MM.1S (cell line): ENCODE data around the gene NME5.
A peak's percentile ranks its signal among the peaks of the same experiment; 100 is the strongest.

Experiments
- DNase-seq: peaks from one replicate; pipeline ENCODE4 v3.0.0-alpha.2; 2015
- H2AFZ ChIP-seq: fragments of 300-600 bp; sonication (generic); 2 replicates; pipeline ENCODE4 v1.6.0; 2016; ENCODE audit warnings: antibody characterized with exemption, low read length
- H3F3A ChIP-seq: fragments of 300-600 bp; sonication (generic); 2 replicates; pipeline ENCODE4 v1.6.1; 2016; ENCODE audit warnings: mild to moderate bottlenecking, antibody characterized with exemption, low read length, moderate library complexity, mixed read lengths; ENCODE audit not compliant: insufficient read depth
- H3K27ac ChIP-seq: fragments of 300-600 bp; sonication (generic); 2 replicates; pipeline ENCODE4 v1.5.1; 2016; ENCODE audit warnings: mild to moderate bottlenecking, low read length
- H3K27me3 ChIP-seq: fragments of 300-600 bp; sonication (generic); replicated peaks from 2 replicates; pipeline ENCODE4 v1.6.0; 2016; ENCODE audit warnings: low read length; ENCODE audit not compliant: insufficient read depth
- H3K36me3 ChIP-seq: fragments of 300-600 bp; sonication (generic); replicated peaks from 2 replicates; pipeline ENCODE4 v1.6.1; 2016; ENCODE audit warnings: mild to moderate bottlenecking, low read length, mixed read lengths; ENCODE audit not compliant: insufficient read depth
- H3K4me1 ChIP-seq: fragments of 300-600 bp; sonication (generic); 2 replicates; pipeline ENCODE4 v1.6.1; 2016; ENCODE audit warnings: low read length, mixed read lengths
- H3K4me2 ChIP-seq: fragments of 300-600 bp; sonication (generic); 2 replicates; pipeline ENCODE4 v1.6.0; 2016; ENCODE audit warnings: low read depth, low read length
- H3K4me3 ChIP-seq: fragments of 300-600 bp; sonication (generic); 2 replicates; pipeline ENCODE4 v1.5.1; 2016; ENCODE audit warnings: low read length, mixed read lengths
- H3K79me2 ChIP-seq: fragments of 300-600 bp; sonication (generic); 2 replicates; pipeline ENCODE4 v1.6.1; 2016; ENCODE audit warnings: mixed run types, low read length, mixed read lengths
- H3K9ac ChIP-seq: fragments of 300-600 bp; sonication (generic); 2 replicates; pipeline ENCODE4 v1.6.1; 2016; ENCODE audit warnings: low read length, mixed read lengths
- H3K9me2 ChIP-seq: fragments of 300-600 bp; sonication (generic); replicated peaks from 2 replicates; pipeline ENCODE4 v1.6.1; 2016; ENCODE audit warnings: mild to moderate bottlenecking, low read length, mixed read lengths; ENCODE audit not compliant: insufficient read depth
- H3K9me3 ChIP-seq: fragments of 300-600 bp; sonication (generic); replicated peaks from 2 replicates; pipeline ENCODE4 v1.6.1; 2016; ENCODE audit warnings: mild to moderate bottlenecking, low read length, mixed read lengths; ENCODE audit not compliant: insufficient read depth
- H4K20me1 ChIP-seq: fragments of 300-600 bp; sonication (generic); 2 replicates; pipeline ENCODE4 v1.6.1; 2016; ENCODE audit warnings: mild to moderate bottlenecking, low read length, moderate library complexity, mixed read lengths; ENCODE audit not compliant: insufficient read depth
- EZH2 ChIP-seq: fragments of 300-600 bp; sonication (generic); optimal IDR thresholded peaks from 2 replicates; pipeline ENCODE3; 2017; ENCODE audit warnings: low read depth, mild to moderate bottlenecking, antibody characterized with exemption, low read length, mixed read lengths
- EZH2phosphoT487 ChIP-seq: fragments of 300-600 bp; sonication (generic); IDR thresholded peaks from 2 replicates; pipeline ENCODE4 v1.6.1; 2018; ENCODE audit warnings: antibody characterized with exemption, low read length
- TF ChIP-seq, protein P1 (sequence below): fragments of 300-600 bp; sonication (generic); IDR thresholded peaks from 2 replicates; pipeline ENCODE4 v1.5.1; 2016; ENCODE audit warnings: antibody characterized with exemption, low read length, mixed read lengths

The NME5 gene

GRCh38 chr5:138139781-138140090, 508 bp upstream of the NME5 start:
- no peaks in the 10 kb centered on the region for H3K9me3 ChIP-seq
- TF ChIP-seq, protein P1, sequence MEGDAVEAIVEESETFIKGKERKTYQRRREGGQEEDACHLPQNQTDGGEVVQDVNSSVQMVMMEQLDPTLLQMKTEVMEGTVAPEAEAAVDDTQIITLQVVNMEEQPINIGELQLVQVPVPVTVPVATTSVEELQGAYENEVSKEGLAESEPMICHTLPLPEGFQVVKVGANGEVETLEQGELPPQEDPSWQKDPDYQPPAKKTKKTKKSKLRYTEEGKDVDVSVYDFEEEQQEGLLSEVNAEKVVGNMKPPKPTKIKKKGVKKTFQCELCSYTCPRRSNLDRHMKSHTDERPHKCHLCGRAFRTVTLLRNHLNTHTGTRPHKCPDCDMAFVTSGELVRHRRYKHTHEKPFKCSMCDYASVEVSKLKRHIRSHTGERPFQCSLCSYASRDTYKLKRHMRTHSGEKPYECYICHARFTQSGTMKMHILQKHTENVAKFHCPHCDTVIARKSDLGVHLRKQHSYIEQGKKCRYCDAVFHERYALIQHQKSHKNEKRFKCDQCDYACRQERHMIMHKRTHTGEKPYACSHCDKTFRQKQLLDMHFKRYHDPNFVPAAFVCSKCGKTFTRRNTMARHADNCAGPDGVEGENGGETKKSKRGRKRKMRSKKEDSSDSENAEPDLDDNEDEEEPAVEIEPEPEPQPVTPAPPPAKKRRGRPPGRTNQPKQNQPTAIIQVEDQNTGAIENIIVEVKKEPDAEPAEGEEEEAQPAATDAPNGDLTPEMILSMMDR: no peak
- no peak for TF ChIP-seq EZH2
- no peak for TF ChIP-seq EZH2phosphoT487
- H3K9ac ChIP-seq: no peak overlapping the region; the same call in 1 of the 2 replicates
- no peaks in the 10 kb centered on the region for H3K9me2 ChIP-seq
- H3K27me3 ChIP-seq: no peaks in the 10 kb centered on the region
- peak overlapping the region; percentile 52 for H2AFZ ChIP-seq
- H3K4me1 ChIP-seq: no peaks in the 10 kb centered on the region
- H3K4me2 ChIP-seq: peak overlapping the region; percentile 49
- no peak for DNase-seq
- no peaks in the 10 kb centered on the region for H3K36me3 ChIP-seq
- peak overlapping the region; percentile 40 for H3K4me3 ChIP-seq
- no peak overlapping the region for H3K27ac ChIP-seq
- no peaks in the 10 kb centered on the region for H3K79me2 ChIP-seq
- no peaks in the 10 kb centered on the region for H4K20me1 ChIP-seq
- H3F3A ChIP-seq: no peaks in the 10 kb centered on the region

DNA sequence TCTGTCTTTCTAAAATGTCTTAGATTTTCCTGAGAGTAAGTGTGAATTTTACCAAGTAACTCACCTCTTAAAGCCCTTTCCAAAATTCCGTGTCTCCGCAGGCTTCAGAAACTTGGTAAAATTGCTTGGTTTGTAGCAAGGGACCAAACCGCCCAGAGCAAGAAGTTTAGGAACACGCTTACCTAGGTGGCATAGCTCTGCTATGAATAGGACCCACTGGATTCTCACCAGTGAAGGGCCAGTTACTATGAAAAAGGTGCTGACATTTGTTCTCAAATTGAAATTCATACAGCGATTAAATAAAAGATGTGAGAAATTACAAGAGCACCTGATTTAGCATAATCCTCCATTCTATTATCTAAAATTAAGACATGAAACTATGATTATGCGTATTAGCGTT, 6.7 kb downstream of the NME5 start:
- H4K20me1 ChIP-seq: no peaks in the 10 kb centered on the region
- no peaks in the 10 kb centered on the region for H3K79me2 ChIP-seq
- H2AFZ ChIP-seq: peak overlapping the region; percentile 50; the same call in 1 of the 2 replicates
- TF ChIP-seq, protein P1: no peak
- no peak for TF ChIP-seq EZH2
- TF ChIP-seq EZH2phosphoT487: no peak
- H3F3A ChIP-seq: no peaks in the 10 kb centered on the region
- H3K9me2 ChIP-seq: no peaks in the 10 kb centered on the region
- H3K27ac ChIP-seq: no peak overlapping the region
- H3K9ac ChIP-seq: peak overlapping the region; percentile 22; the same call in 1 of the 2 replicates
- H3K4me2 ChIP-seq: peak overlapping the region; percentile 80
- H3K4me3 ChIP-seq: peak overlapping the region; percentile 57
- H3K4me1 ChIP-seq: 0 out of 2 replicates have a peak, but pooled peaks cover 2% of the 10 kb centered on the region
- DNase-seq: no peak
- no peaks in the 10 kb centered on the region for H3K36me3 ChIP-seq
- H3K27me3 ChIP-seq: no peaks in the 10 kb centered on the region
- no peaks in the 10 kb centered on the region for H3K9me3 ChIP-seq

- no peaks in the 10 kb centered on the region for H3K27me3 ChIP-seq
- no peak overlapping the region for H2AFZ ChIP-seq
- no peaks in the 10 kb centered on the region for H3F3A ChIP-seq
- no peak for DNase-seq
- no peaks in the 10 kb centered on the region for H3K9me2 ChIP-seq
- H4K20me1 ChIP-seq: no peaks in the 10 kb centered on the region
- no peak overlapping the region for H3K4me2 ChIP-seq
- H3K9me3 ChIP-seq: no peaks in the 10 kb centered on the region
- no peak overlapping the region for H3K27ac ChIP-seq
- H3K4me3 ChIP-seq: no peak overlapping the region
- no peaks in the 10 kb centered on the region for H3K36me3 ChIP-seq
- no peaks in the 10 kb centered on the region for H3K79me2 ChIP-seq
- 0 out of 2 replicates have a peak, but pooled peaks cover 2% of the 10 kb centered on the region for H3K4me1 ChIP-seq
- TF ChIP-seq EZH2 (no peak), EZH2phosphoT487 (no peak)
- TF ChIP-seq, protein P1: no peak
- H3K9ac ChIP-seq: no peak overlapping the region
These were observed 9.9 kb downstream of the NME5 start for GRCh38 chr5:138129347-138129746.
